Progenitor cell of endocrine pancreas (in vitro differentiated cells): Measurements from ENCODE around the gene GRIK3. TPM values are rescaled to one million over a fixed set of nuclear protein-coding genes. Genes with fewer than 3 reads are reported as not detected.

ENCODE experiments used
- DNase-seq: peaks from one replicate; pipeline ENCODE4 v3.0.0; 2021; ENCODE audit warnings: low spot score; ENCODE audit not compliant: unreplicated experiment
- H3K27ac Mint-ChIP-seq: 2 replicates; pipeline ENCODE4 v1.8.0; 2021; ENCODE audit warnings: mild to moderate bottlenecking, moderate library complexity, mixed read lengths
- H3K27me3 Mint-ChIP-seq: 2 replicates; pipeline ENCODE4 v1.8.0; 2021; ENCODE audit warnings: mixed read lengths
- H3K36me3 Mint-ChIP-seq: 2 replicates; pipeline ENCODE4 v1.8.0; 2022; ENCODE audit warnings: mixed read lengths; ENCODE audit not compliant: insufficient read depth
- H3K4me1 Mint-ChIP-seq: 2 replicates; pipeline ENCODE4 v1.8.0; 2021; ENCODE audit warnings: low read depth, mixed read lengths
- H3K4me3 Mint-ChIP-seq: 2 replicates; pipeline ENCODE4 v1.8.0; 2021; ENCODE audit warnings: low read depth, mild to moderate bottlenecking, moderate library complexity, mixed read lengths
- H3K9me3 Mint-ChIP-seq: 2 replicates; pipeline ENCODE4 v1.8.0; 2021; ENCODE audit warnings: low read depth, mixed read lengths
- CTCF ChIP-seq: fragments of 200-600 bp; sonication (generic); IDR thresholded peaks from one replicate; pipeline ENCODE4 v1.5.0; 2021; ENCODE audit warnings: antibody characterized with exemption, mild to moderate bottlenecking; ENCODE audit not compliant: unreplicated experiment
- total RNA-seq: library from RNA; stranded (reverse); gene quantifications from 2 replicates; pipeline ENCODE4 v1.2.1, GENCODE V29; 2021

The GRIK3 gene
- total RNA-seq, 1 donor from 2014 or later = 0.41 TPM

- no peaks in the 10 kb centered on the region for H3K9me3 Mint-ChIP-seq
- no peaks in the 10 kb centered on the region for H3K4me1 Mint-ChIP-seq
- H3K27ac Mint-ChIP-seq = no peak overlapping the region
- peaks cover 20% of the 10 kb centered on the region for H3K27me3 Mint-ChIP-seq
- no peak for TF ChIP-seq CTCF
- DNase-seq = no peak
- no peaks in the 10 kb centered on the region for H3K36me3 Mint-ChIP-seq
- H3K4me3 Mint-ChIP-seq = no peak overlapping the region
These were observed 218.0 kb downstream of the GRIK3 start for GRCh38 chr1:36816348-36816747.

- Mint-ChIP-seq H3K4me3 (no peak overlapping the region), H3K4me1 (no peaks in the 10 kb centered on the region), H3K9me3 (no peaks in the 10 kb centered on the region), H3K36me3 (no peaks in the 10 kb centered on the region), H3K27me3 (peaks cover 19% of the 10 kb centered on the region), H3K27ac (no peak overlapping the region)
- no peak for TF ChIP-seq CTCF
- DNase-seq = no peak
These were observed 219.5 kb downstream of the GRIK3 start for GRCh38 chr1:36814774-36815173.

- TF ChIP-seq CTCF = no peak
- Mint-ChIP-seq H3K27me3 (peaks cover 23% of the 10 kb centered on the region), H3K4me3 (no peak overlapping the region), H3K9me3 (no peaks in the 10 kb centered on the region), H3K27ac (no peak overlapping the region), H3K4me1 (no peaks in the 10 kb centered on the region), H3K36me3 (no peaks in the 10 kb centered on the region)
- no peak for DNase-seq
These were observed 220.2 kb downstream of the GRIK3 start for GRCh38 chr1:36814083-36814482.

DNA sequence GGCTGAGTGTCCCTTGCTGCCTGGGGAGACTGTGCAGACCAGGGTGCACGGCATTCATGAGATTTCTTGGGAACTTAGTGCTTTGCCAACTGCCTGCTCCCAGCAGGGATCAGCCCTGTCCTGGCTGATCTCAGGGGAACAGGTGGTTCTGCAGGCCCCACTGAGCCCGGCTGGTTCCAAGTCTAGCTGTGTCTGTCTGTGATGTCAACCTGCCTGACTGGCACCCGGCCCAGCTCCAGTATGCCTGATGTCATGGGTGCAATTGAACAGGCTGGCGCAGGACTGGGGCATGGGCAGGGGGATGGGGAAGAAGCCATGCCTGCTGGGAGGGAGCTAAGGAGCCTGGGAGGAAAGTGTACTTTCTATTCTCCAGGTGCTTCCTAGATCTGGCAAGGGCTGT is 227.1 kb downstream of the GRIK3 start:
- DNase-seq = no peak
- Mint-ChIP-seq H3K36me3 (no peaks in the 10 kb centered on the region), H3K4me3 (no peak overlapping the region), H3K4me1 (no peaks in the 10 kb centered on the region), H3K9me3 (no peaks in the 10 kb centered on the region), H3K27ac (no peak overlapping the region), H3K27me3 (peaks cover 31% of the 10 kb centered on the region)
- TF ChIP-seq CTCF = no peak

- DNase-seq = no peak
- no peaks in the 10 kb centered on the region for H3K36me3 Mint-ChIP-seq
- no peak for TF ChIP-seq CTCF
These were observed 228.2 kb downstream of the GRIK3 start for GRCh38 chr1:36805979-36806640.

More at GRCh38 chr1:36805979-36806640, 228.2 kb downstream of the GRIK3 start:
- Mint-ChIP-seq H3K9me3 (no peaks in the 10 kb centered on the region), H3K27me3 (peaks cover 31% of the 10 kb centered on the region), H3K27ac (no peak overlapping the region), H3K4me1 (no peaks in the 10 kb centered on the region), H3K4me3 (no peak overlapping the region)
